ENCODE results near the gene AGBL4. TPM values are rescaled to one million over a fixed set of nuclear protein-coding genes. Genes with fewer than 3 reads are reported as not detected.

The AGBL4 gene
- total RNA-seq, 4 donors from 2014 or later, result 0.08 to 0.71 (median 0.60) TPM

- TF ChIP-seq CTCF (IDR thresholded peaks at IDR 0.05) (no peak), POLR2A (IDR thresholded peaks at IDR 0.05) (no peak)
- 82 to 85% methylated on average over 1 of the region's 1 CpG for WGBS, 2 donors
- no peak for DNase-seq (ENCODE audit: low spot score in 2 of 2)
Measured at GRCh38 chr1:49240709-49241221, 783.0 kb downstream of the AGBL4 start.

GRCh38 chr1:49234988-49235387 is 788.8 kb downstream of the AGBL4 start:
- TF ChIP-seq CTCF (IDR thresholded peaks at IDR 0.05), result no peak
- no peak for TF ChIP-seq POLR2A (IDR thresholded peaks at IDR 0.05)
- no peak for DNase-seq (ENCODE audit: low spot score in 2 of 2)
- WGBS, 2 donors, result 48 to 57% methylated on average over 1 of the region's 1 CpG
- H3K4me3 ChIP-seq (ENCODE audit: low read depth, poor library complexity, severe bottlenecking), result no peak overlapping the region
- intact Hi-C loops (cut with DNase I; ENCODE audit: low total_unique reads), result no loop called here

More at GRCh38 chr1:49240709-49241221, 783.0 kb downstream of the AGBL4 start:
- H3K4me3 ChIP-seq (ENCODE audit: low read depth, poor library complexity, severe bottlenecking), result no peak overlapping the region
- intact Hi-C loops (cut with DNase I; ENCODE audit: low total_unique reads), result no loop called here

GRCh38 chr1:49229555-49229954 is 794.2 kb downstream of the AGBL4 start:
- TF ChIP-seq CTCF (IDR thresholded peaks at IDR 0.05) (no peak), POLR2A (IDR thresholded peaks at IDR 0.05) (no peak)
- no peak for DNase-seq (ENCODE audit: low spot score in 2 of 2)
- no peak overlapping the region for H3K4me3 ChIP-seq (ENCODE audit: low read depth, poor library complexity, severe bottlenecking)
- intact Hi-C loops (cut with DNase I; ENCODE audit: low total_unique reads), result no loop called here
- 43 to 53% methylated on average over 1 of the region's 1 CpG for WGBS, 2 donors

GRCh38 chr1:49226758-49227157 is 797.0 kb downstream of the AGBL4 start:
- no peak for TF ChIP-seq CTCF (IDR thresholded peaks at IDR 0.05)
- 27 to 35% methylated on average over 1 of the region's 1 CpG for WGBS, 2 donors
- DNase-seq (ENCODE audit: low spot score in 2 of 2), result no peak
- intact Hi-C loops (cut with DNase I; ENCODE audit: low total_unique reads), result no loop called here
- no peak overlapping the region for H3K4me3 ChIP-seq (ENCODE audit: low read depth, poor library complexity, severe bottlenecking)

- TF ChIP-seq CTCF (IDR thresholded peaks at IDR 0.05) (no peak), POLR2A (IDR thresholded peaks at IDR 0.05) (no peak)
- H3K4me3 ChIP-seq (ENCODE audit: low read depth, poor library complexity, severe bottlenecking), result no peak overlapping the region
- intact Hi-C loops (cut with DNase I; ENCODE audit: low total_unique reads), result no loop called here
- DNase-seq (ENCODE audit: low spot score in 2 of 2), result no peak
- WGBS, 2 donors, result 81 to 96% methylated on average over 1 of the region's 1 CpG
Measured at GRCh38 chr1:49225464-49225863, 798.3 kb downstream of the AGBL4 start.

GRCh38 chr1:49213301-49213700 is 810.5 kb downstream of the AGBL4 start:
- intact Hi-C loops (cut with DNase I; ENCODE audit: low total_unique reads), result no loop called here
- no peak overlapping the region for H3K4me3 ChIP-seq (ENCODE audit: low read depth, poor library complexity, severe bottlenecking)
- no peak for DNase-seq (ENCODE audit: low spot score in 2 of 2)
- TF ChIP-seq CTCF (IDR thresholded peaks at IDR 0.05) (no peak), POLR2A (IDR thresholded peaks at IDR 0.05) (no peak)
- WGBS, 2 donors, result 80 to 86% methylated on average over 4 of the region's 4 CpGs

Measured in lower leg skin (tissue), 4 donors.